Ovary (tissue), 9 donors: ENCODE measurements around the gene IQSEC1. TPM values are rescaled to one million over a fixed set of nuclear protein-coding genes. Genes with fewer than 3 reads are reported as not detected.

Experiments used
- DNase-seq, 5 donors: peaks; one replicate each; pipeline ENCODE4 v3.0.0-alpha.2; 2019 to 2020
- H3K27ac ChIP-seq, 2 donors: fragments of 200-600 bp; one replicate each; pipeline versions ENCODE4 v1.5.1 to v1.8.0; 2019 to 2022
- H3K27me3 ChIP-seq: fragments of 200-600 bp; one replicate; pipeline ENCODE4 v1.8.0; 2022
- H3K36me3 ChIP-seq: fragments of 200-600 bp; sonication (generic); one replicate; pipeline ENCODE4 v1.5.1; 2019
- H3K4me1 ChIP-seq: one replicate; pipeline ENCODE4 v1.8.1; 2013; ENCODE audit warnings: mild to moderate bottlenecking, moderate library complexity; ENCODE audit not compliant: insufficient read depth
- H3K4me3 ChIP-seq: fragments of 200-600 bp; sonication (generic); one replicate; pipeline ENCODE4 v1.5.1; 2017
- H3K9me3 ChIP-seq, 2 donors: fragments of 200-600 bp in 1 of 2; sonication (generic) in 1 of 2; one replicate each; pipeline versions ENCODE4 v1.5.1 to v1.8.1; 2013 to 2019; ENCODE audit warnings: mild to moderate bottlenecking in 1 of 2, moderate library complexity in 1 of 2
- EP300 ChIP-seq: sonication (generic); formaldehyde crosslinking; IDR thresholded peaks from one replicate; pipeline ENCODE4 v1.6.1; 2017; ENCODE audit warnings: antibody characterized with exemption
- POLR2A ChIP-seq: fragments of 450-650 bp; IDR thresholded peaks from one replicate; pipeline ENCODE4 v1.6.1; 2017; ENCODE audit warnings: antibody characterized with exemption, mild to moderate bottlenecking, moderate library complexity
- WGBS, 3 donors: extraction: QIAGEN DNeasy Blood & Tissue Kit in 1 of 3; methylation state at CpG; one replicate each; pipeline versions ENCODE4 v1.1.5 to v1.1.7; 2013 to 2017; 5-methylcytosine and 5-hydroxymethylcytosine counted together
- intact Hi-C, 4 donors: fragments of 100-400 bp; cut with DNase I; formaldehyde crosslinking; loops; one replicate each; pipeline versions ENCODE4 v1.11.0 to v1.15.1; 2022 to 2023
- polyA plus RNA-seq, 2 donors: library from polyadenylated mRNA; stranded (reverse); fragments of 200-250 nt in 1 of 2; fragments of 350-450 nt in 1 of 2; fragmentation: Illumina TruSeq in 1 of 2; extraction: RNeasy Lipid Tissue Mini Kit (QIAGEN cat#74804) in 1 of 2; gene quantifications; one replicate each; pipeline ENCODE4 v1.2.3, GENCODE V29; 2013 to 2014
- small RNA-seq: library from RNA; depleted of rRNA; stranded (forward); fragments of <200 nt; gene quantifications from one replicate; pipeline ENCODE3, GENCODE V24; 2016
- total RNA-seq, 7 donors: library from RNA; depleted of rRNA in 2 of 7; stranded (reverse); fragments of >200 nt in 2 of 7; fragmentation: NEBNext Ultra II Directional in 3 of 7; extraction: Animal tissue kit (Norgen Biotek cat#: 25700) in 3 of 7; gene quantifications; one replicate each; pipeline versions ENCODE4 v1.1.0 to v1.2.4, GENCODE V29; 2016 to 2023
- TF ChIP-seq, protein P1 (sequence below), 3 donors: fragments of 450-650 bp in 2 of 3; fragments of 200-600 bp in 1 of 3; IDR thresholded peaks; one replicate each; pipeline versions ENCODE4 v1.5.1 to v1.8.0; 2016 to 2022; ENCODE audit warnings: antibody characterized with exemption in 3 of 3, mild to moderate bottlenecking in 1 of 3
- donor health status: DM: no; HTN: no; CAD: no; lungs with moderate emphysema.
- donor health status: DM: no; HTN: no; CAD: no.
- donor health status: Bipolar disorder and iron deficiency.
- donor health status: DM: yes; HTN: yes; CAD: no.
- donor health status: DM: no; HTN: no; CAD: no.
- donor health status: DM: yes; HTN: yes; CAD: no.

The IQSEC1 gene
- total and polyA plus RNA-seq, 9 donors = 20.9 to 55.4 (median 45.1) TPM

DNA sequence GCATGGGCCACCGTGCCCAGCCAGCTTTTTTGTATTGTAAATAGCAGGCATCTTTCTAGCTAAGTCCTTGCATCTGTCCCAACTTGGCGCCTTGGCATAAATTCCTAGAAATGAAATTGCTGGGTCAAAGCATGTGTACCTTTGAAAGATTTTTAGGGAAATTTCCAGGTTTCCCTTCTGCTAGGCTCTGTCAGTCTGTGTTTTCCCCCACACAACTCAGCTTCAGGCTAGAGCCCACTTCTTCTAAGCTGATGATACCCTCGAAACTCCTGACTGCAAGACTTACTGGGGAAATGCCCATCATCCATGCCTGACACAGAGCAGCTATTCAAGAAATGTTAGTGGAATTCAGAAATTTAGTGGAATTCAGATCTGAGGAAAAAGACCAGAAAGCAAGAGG is 221.0 kb downstream of the IQSEC1 start:
- TF ChIP-seq POLR2A (no peak), EP300 (no peak)
- TF ChIP-seq, protein P1, sequence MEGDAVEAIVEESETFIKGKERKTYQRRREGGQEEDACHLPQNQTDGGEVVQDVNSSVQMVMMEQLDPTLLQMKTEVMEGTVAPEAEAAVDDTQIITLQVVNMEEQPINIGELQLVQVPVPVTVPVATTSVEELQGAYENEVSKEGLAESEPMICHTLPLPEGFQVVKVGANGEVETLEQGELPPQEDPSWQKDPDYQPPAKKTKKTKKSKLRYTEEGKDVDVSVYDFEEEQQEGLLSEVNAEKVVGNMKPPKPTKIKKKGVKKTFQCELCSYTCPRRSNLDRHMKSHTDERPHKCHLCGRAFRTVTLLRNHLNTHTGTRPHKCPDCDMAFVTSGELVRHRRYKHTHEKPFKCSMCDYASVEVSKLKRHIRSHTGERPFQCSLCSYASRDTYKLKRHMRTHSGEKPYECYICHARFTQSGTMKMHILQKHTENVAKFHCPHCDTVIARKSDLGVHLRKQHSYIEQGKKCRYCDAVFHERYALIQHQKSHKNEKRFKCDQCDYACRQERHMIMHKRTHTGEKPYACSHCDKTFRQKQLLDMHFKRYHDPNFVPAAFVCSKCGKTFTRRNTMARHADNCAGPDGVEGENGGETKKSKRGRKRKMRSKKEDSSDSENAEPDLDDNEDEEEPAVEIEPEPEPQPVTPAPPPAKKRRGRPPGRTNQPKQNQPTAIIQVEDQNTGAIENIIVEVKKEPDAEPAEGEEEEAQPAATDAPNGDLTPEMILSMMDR (IDR thresholded peaks at IDR 0.05) = no peak
- H3K4me1 ChIP-seq = no peaks in the 10 kb centered on the region
- DNase-seq = no peak
- no peaks in the 10 kb centered on the region for H3K27me3 ChIP-seq
- H3K27ac ChIP-seq = no peak overlapping the region
- H3K9me3 ChIP-seq = no peaks in the 10 kb centered on the region
- no peak overlapping the region for H3K4me3 ChIP-seq
- WGBS, 3 donors = 81 to 89% (median 83%) methylated on average over 3 of the region's 3 CpGs
- intact Hi-C loops = no loop called here
- H3K36me3 ChIP-seq = no peaks in the 10 kb centered on the region

Small RNA genes lying within 50 kb of the gene (small RNA-seq; reads per million reads assigned to genes)
- not detected for gene AC034198.1
- not detected for gene AC069271.1

Other genes with a start within 250 kb of the IQSEC1 start
- 1,000 to 10,000 TPM; 1,975 to 3,878 (median 2,959) TPM for gene RPL32, start 231.9 kb downstream of the IQSEC1 start, total RNA-seq
- 1,000 to 10,000 TPM; 4,745 to 7,414 TPM for gene RPL32, start 231.9 kb downstream of the IQSEC1 start, polyA plus RNA-seq